Measurements from ENCODE around the gene INTS11.

Gene INTS11

DNA sequence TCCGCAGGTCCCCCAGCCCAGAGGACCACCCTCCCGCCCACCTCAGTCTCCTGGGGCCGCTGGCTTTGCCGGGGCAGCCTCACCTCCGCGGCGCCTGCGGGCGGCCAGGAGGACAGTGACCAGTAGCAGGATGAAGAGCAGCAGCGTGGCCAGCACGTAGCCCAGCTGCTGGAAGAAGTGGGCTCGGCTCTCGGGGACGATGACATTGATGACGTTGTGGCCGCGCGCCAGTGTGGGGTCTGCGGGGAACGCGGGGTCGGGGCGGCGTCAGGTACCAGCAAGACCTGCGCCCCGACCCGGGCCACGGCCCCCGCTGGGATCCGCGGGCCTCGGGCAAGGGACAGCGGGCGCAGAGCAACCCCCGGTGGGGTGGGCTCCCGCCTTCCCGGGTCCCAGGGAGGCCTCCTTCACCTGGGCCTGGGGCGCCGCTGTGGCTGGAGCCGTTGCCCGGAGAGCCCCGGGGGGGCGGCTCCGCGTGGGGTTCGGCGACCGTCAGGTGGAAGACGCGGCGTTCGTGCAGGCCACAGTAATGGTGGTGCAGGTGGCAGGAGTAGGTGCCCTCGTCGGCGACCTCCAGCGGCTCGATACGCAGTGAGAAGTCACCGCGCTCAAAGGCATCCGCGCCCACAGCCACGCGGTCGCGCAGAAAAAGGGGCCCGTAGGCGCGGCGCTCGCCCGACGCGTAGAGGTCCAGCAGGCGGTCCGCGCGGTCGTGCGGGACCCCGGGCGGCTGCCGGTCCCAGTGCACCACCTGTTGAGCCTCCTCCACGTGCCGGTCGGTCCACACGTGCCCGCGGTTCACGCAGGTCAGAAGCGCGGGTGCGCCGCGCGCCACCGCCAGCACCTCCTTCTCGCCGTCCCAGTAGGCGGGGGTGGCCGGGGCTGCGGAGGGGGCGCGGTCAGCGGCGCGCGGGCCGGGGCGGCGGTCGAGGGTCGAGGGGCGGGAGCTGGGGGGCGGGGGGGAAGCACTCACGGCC lies 30.1 kb upstream of the INTS11 start:
- peak overlapping the region; percentile 92 for H2AK5ac ChIP-seq (ENCODE audit: low read depth, low read length)
- peaks cover 41 to 51% of the 10 kb centered on the region in 2 donors for H3K4me1 ChIP-seq (ENCODE audit: control insufficient read depth in 2 of 2, insufficient read depth in 1 of 2, low read depth in 1 of 2, low read length in 2 of 2)
- H3K27ac ChIP-seq (replicated peaks; ENCODE audit: low read length) = no peak overlapping the region
- peak overlapping the region; percentile 95 for H3K18ac ChIP-seq (ENCODE audit: low read length)
- no peak overlapping the region for H2BK120ac ChIP-seq (ENCODE audit: low read depth, low read length)
- H4K8ac ChIP-seq (ENCODE audit: low read depth, low read length) = no peak overlapping the region
- peak overlapping the region; percentile 84 for H2BK12ac ChIP-seq (ENCODE audit: low read length)
- WGBS, 2 donors (ENCODE audit: extremely low coverage in 2 of 2, insufficient read length in 2 of 2, insufficient replicate concordance in 1 of 2) = no CpG with 5 or more reads among the region's 116 CpGs
- no peak overlapping the region for H2AFZ ChIP-seq (ENCODE audit: low read length)
- peak overlapping the region; percentile 66 for H3K4me2 ChIP-seq (ENCODE audit: insufficient read depth, low read length, poor library complexity, severe bottlenecking)
- no peak overlapping the region for H4K91ac ChIP-seq (ENCODE audit: low read depth, low read length, poor library complexity)
- peak overlapping the region; percentile 92 for H2BK15ac ChIP-seq (ENCODE audit: low read length)
- H3K4me3 ChIP-seq (ENCODE audit: low read length in 2 of 2) = peak overlapping the region in 1 of 2 donors; percentile 19
- H3K4ac ChIP-seq (ENCODE audit: low read length) = peak overlapping the region; percentile 23
- H3K79me1 ChIP-seq (ENCODE audit: low read depth, low read length) = peaks cover 4% of the 10 kb centered on the region
- peaks cover 2 to 5% of the 10 kb centered on the region in 2 donors for H3K36me3 ChIP-seq (replicated peaks in 1 of 2; ENCODE audit: control insufficient read depth in 2 of 2, insufficient read depth in 2 of 2, low read length in 2 of 2)
- peak overlapping the region; percentile 98 for H3K23ac ChIP-seq (ENCODE audit: low read depth, low read length, poor library complexity)
- no peak for DNase-seq (ENCODE audit: low spot score)
- peak overlapping the region; percentile 94 for H3K14ac ChIP-seq (ENCODE audit: low read length)
- H2BK5ac ChIP-seq (ENCODE audit: low read length) = peak overlapping the region; percentile 39
- peaks cover 0 to 25% (median 14%) of the 10 kb centered on the region in 3 experiments for H3K27me3 ChIP-seq (ENCODE audit: control insufficient read depth in 3 of 3, insufficient read depth in 3 of 3, low read depth in 1 of 3, low read length in 3 of 3)
- peak overlapping the region; percentile 70 for H3K9ac ChIP-seq (ENCODE audit: low read depth, low read length, poor library complexity)
- H3K9me3 ChIP-seq (replicated peaks in 1 of 2; ENCODE audit: control insufficient read depth in 2 of 2, insufficient read depth in 1 of 2, low read depth in 1 of 2, low read length in 2 of 2) = peaks cover 0 to 3% of the 10 kb centered on the region in 2 donors

DNA sequence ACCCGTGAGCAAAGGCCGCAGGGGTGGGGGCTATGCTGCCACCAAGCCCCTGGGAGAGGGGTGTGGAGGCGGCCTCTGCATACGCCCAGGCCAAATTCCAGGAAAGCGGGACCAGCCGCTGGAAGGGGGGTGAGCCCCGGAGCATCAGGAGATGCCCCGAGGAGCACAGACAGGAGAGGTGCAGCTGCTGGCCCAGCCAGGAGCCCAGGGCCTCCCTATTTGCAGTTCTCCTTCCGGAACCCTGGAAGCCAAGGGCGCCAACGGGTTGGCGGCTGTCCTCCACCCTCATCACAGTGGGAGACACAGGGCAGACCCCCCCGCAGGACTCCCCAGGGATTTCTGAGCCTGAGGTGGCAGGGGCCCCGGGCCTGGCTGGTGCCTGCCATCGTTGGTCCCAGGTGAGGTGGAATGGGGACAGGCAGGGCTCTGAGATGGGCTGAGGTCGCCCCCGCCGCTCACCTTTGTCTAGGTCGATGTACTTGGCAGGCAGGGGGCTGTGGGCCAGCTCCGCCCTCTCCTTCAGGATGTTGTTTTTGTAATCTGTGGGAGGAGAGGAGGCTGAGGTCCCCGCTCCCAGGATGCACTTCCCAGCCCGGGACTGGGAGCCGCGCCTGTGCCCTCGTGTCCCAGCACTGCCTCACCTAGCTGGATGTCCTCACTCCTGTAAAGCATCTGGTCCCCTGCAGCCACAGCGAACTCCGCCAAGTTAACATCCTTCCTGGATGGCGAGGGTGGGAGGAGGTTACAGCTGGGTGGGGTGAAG lies 29.1 kb upstream of the INTS11 start:
- no peak overlapping the region for H2BK120ac ChIP-seq (ENCODE audit: low read depth, low read length)
- no peak overlapping the region for H4K8ac ChIP-seq (ENCODE audit: low read depth, low read length)

DNA sequence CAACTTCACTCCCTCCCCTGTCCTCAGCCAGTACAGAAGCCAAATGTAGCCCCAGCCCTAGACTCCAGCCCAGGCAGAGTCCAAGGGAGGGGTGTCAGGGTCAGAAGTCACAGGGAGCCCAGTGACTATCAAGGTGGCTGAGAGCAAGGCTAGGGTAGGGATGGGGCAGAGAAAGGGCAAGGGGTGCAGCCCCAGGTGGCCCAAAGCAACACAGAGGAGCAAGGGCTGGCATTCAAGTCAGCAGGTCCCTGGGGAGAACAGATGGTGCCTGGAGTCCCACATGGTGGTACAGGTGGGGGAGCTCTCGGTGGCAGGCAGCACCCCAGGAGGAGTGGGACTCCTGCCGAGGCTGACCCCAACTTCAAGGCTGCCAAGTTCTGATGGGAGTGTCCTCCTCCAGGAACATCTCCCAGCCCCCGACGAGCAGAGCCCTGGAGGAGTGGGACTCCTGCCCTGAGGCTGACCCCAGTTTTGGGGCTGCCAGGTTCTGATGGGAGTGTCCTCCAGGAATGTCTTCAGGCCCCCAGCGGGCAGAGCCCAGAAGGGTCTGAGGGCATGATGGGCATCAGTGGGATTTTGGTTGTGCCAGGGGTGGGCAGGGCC lies 28.4 kb upstream of the INTS11 start:
- Histone ChIP-seq H2BK15ac (ENCODE audit: low read length) (no peak overlapping the region), H3K9ac (ENCODE audit: low read depth, low read length, poor library complexity) (peak overlapping the region; percentile 21), H2BK120ac (ENCODE audit: low read depth, low read length) (peak overlapping the region; percentile 83), H2AFZ (ENCODE audit: low read length) (no peak overlapping the region), H3K18ac (ENCODE audit: low read length) (no peak overlapping the region), H3K27me3 (ENCODE audit: control insufficient read depth in 3 of 3, insufficient read depth in 3 of 3, low read depth in 1 of 3, low read length in 3 of 3) (peaks cover 0 to 25% (median 14%) of the 10 kb centered on the region in 3 experiments), H3K36me3 (replicated peaks in 1 of 2; ENCODE audit: control insufficient read depth in 2 of 2, insufficient read depth in 2 of 2, low read length in 2 of 2) (peaks cover 2 to 5% of the 10 kb centered on the region in 2 donors), H3K4me1 (ENCODE audit: control insufficient read depth in 2 of 2, insufficient read depth in 1 of 2, low read depth in 1 of 2, low read length in 2 of 2) (peaks cover 30 to 40% of the 10 kb centered on the region in 2 donors), H3K4ac (ENCODE audit: low read length) (no peak overlapping the region), H3K23ac (ENCODE audit: low read depth, low read length, poor library complexity) (peak overlapping the region; percentile 98), H2BK5ac (ENCODE audit: low read length) (peak overlapping the region; percentile 66), H2BK12ac (ENCODE audit: low read length) (no peak overlapping the region), H4K8ac (ENCODE audit: low read depth, low read length) (no peak overlapping the region), H3K9me3 (replicated peaks in 1 of 2; ENCODE audit: control insufficient read depth in 2 of 2, insufficient read depth in 1 of 2, low read depth in 1 of 2, low read length in 2 of 2) (peaks cover 0 to 3% of the 10 kb centered on the region in 2 donors), H3K14ac (ENCODE audit: low read length) (no peak overlapping the region), H3K4me2 (ENCODE audit: insufficient read depth, low read length, poor library complexity, severe bottlenecking) (no peak overlapping the region), H4K91ac (ENCODE audit: low read depth, low read length, poor library complexity) (no peak overlapping the region), H2AK5ac (ENCODE audit: low read depth, low read length) (peak overlapping the region; percentile 68), H3K27ac (replicated peaks; ENCODE audit: low read length) (no peak overlapping the region), H3K4me3 (ENCODE audit: low read length in 2 of 2) (no peak overlapping the region), H3K79me1 (ENCODE audit: low read depth, low read length) (peaks cover 12% of the 10 kb centered on the region)
- DNase-seq (ENCODE audit: low spot score) = no peak
- no CpG with 5 or more reads among the region's 5 CpGs for WGBS, 2 donors (ENCODE audit: extremely low coverage in 2 of 2, insufficient read length in 2 of 2, insufficient replicate concordance in 1 of 2)

More for the DNA sequence above, 29.1 kb upstream of the INTS11 start:
- Histone ChIP-seq H3K18ac (ENCODE audit: low read length) (peak overlapping the region; percentile 61), H4K91ac (ENCODE audit: low read depth, low read length, poor library complexity) (no peak overlapping the region), H2AK5ac (ENCODE audit: low read depth, low read length) (peak overlapping the region; percentile 92), H3K4ac (ENCODE audit: low read length) (no peak overlapping the region), H2BK15ac (ENCODE audit: low read length) (no peak overlapping the region), H2BK12ac (ENCODE audit: low read length) (no peak overlapping the region), H3K4me3 (ENCODE audit: low read length in 2 of 2) (no peak overlapping the region), H3K36me3 (replicated peaks in 1 of 2; ENCODE audit: control insufficient read depth in 2 of 2, insufficient read depth in 2 of 2, low read length in 2 of 2) (peaks cover 2 to 5% of the 10 kb centered on the region in 2 donors), H3K27ac (replicated peaks; ENCODE audit: low read length) (no peak overlapping the region), H2AFZ (ENCODE audit: low read length) (no peak overlapping the region), H3K79me1 (ENCODE audit: low read depth, low read length) (peaks cover 6% of the 10 kb centered on the region), H3K27me3 (ENCODE audit: control insufficient read depth in 3 of 3, insufficient read depth in 3 of 3, low read depth in 1 of 3, low read length in 3 of 3) (peaks cover 0 to 25% (median 14%) of the 10 kb centered on the region in 3 experiments), H3K4me1 (ENCODE audit: control insufficient read depth in 2 of 2, insufficient read depth in 1 of 2, low read depth in 1 of 2, low read length in 2 of 2) (peaks cover 31 to 41% of the 10 kb centered on the region in 2 donors), H3K14ac (ENCODE audit: low read length) (peak overlapping the region; percentile 71), H3K9ac (ENCODE audit: low read depth, low read length, poor library complexity) (peak overlapping the region; percentile 55), H3K23ac (ENCODE audit: low read depth, low read length, poor library complexity) (peak overlapping the region; percentile 98), H2BK5ac (ENCODE audit: low read length) (peak overlapping the region; percentile 39), H3K9me3 (replicated peaks in 1 of 2; ENCODE audit: control insufficient read depth in 2 of 2, insufficient read depth in 1 of 2, low read depth in 1 of 2, low read length in 2 of 2) (peaks cover 0 to 3% of the 10 kb centered on the region in 2 donors), H3K4me2 (ENCODE audit: insufficient read depth, low read length, poor library complexity, severe bottlenecking) (peak overlapping the region; percentile 66)
- WGBS, 2 donors (ENCODE audit: extremely low coverage in 2 of 2, insufficient read length in 2 of 2, insufficient replicate concordance in 1 of 2) = no CpG with 5 or more reads among the region's 28 CpGs
- no peak for DNase-seq (ENCODE audit: low spot score)
